Activated CD4-positive, CD25-positive, alpha-beta regulatory T cell treated with anti-CD3 and anti-CD28 coated beads, Interleukin-2, amount 50 U/mL, for 72 hours (primary cell): Measurements from ENCODE around the gene LITAFD.
"Not testable (repeated sequence)": the region's sequence is repeated elsewhere in the genome, so short reads cannot be mapped to it uniquely, and the experiment has no call there.

ENCODE experiments used
- DNase-seq: peaks from one replicate; pipeline ENCODE4 v3.0.0; 2021

Gene LITAFD

GRCh38 chr16:8858994-8859912, 22.9 kb upstream of the LITAFD start:
- DNase-seq: no peak

- no peak for DNase-seq
Measured at GRCh38 chr16:8859913-8860881, 22.0 kb upstream of the LITAFD start.

GRCh38 chr16:8861563-8862308, 20.4 kb upstream of the LITAFD start:
- no peak for DNase-seq

GRCh38 chr16:8862309-8863130, 19.6 kb upstream of the LITAFD start:
- no peak for DNase-seq

- no peak for DNase-seq
Measured at GRCh38 chr16:8863594-8864424, 18.3 kb upstream of the LITAFD start.

GRCh38 chr16:8864480-8865110, 17.6 kb upstream of the LITAFD start:
- DNase-seq: no peak

GRCh38 chr16:8865145-8865882, 16.8 kb upstream of the LITAFD start:
- DNase-seq: no peak

- no peak for DNase-seq
Measured at GRCh38 chr16:8866118-8866883, 15.8 kb upstream of the LITAFD start.

- DNase-seq: no peak
Measured at GRCh38 chr16:8866884-8867215, 15.3 kb upstream of the LITAFD start.

- DNase-seq: no peak
Measured at GRCh38 chr16:8867216-8867931, 14.8 kb upstream of the LITAFD start.

GRCh38 chr16:8867932-8868415, 14.2 kb upstream of the LITAFD start:
- no peak for DNase-seq

GRCh38 chr16:8868416-8869211, 13.5 kb upstream of the LITAFD start, which contains the start of gene CARHSP1:
CARHSP1 (minus strand) TSS chr16:8869006; CDS start chr16:8859328, 9,678 bp downstream.
- DNase-seq: peak; percentile 78

- no peak for DNase-seq
Measured at GRCh38 chr16:8869212-8869987, 12.8 kb upstream of the LITAFD start.

- not testable (repeated sequence) for DNase-seq
Measured at GRCh38 chr16:8869988-8870241, 12.2 kb upstream of the LITAFD start.

GRCh38 chr16:8872071-8872470, 10.1 kb upstream of the LITAFD start:
- DNase-seq: no peak
